ENCODE data around the gene SKAP2. TPM values are rescaled to one million over a fixed set of nuclear protein-coding genes. Genes with fewer than 3 reads are reported as not detected.

SKAP2 gene
- polyA plus RNA-seq, 1 of the 3 experiments (the other 2 are of a cell fraction) = 0.69 TPM

DNA sequence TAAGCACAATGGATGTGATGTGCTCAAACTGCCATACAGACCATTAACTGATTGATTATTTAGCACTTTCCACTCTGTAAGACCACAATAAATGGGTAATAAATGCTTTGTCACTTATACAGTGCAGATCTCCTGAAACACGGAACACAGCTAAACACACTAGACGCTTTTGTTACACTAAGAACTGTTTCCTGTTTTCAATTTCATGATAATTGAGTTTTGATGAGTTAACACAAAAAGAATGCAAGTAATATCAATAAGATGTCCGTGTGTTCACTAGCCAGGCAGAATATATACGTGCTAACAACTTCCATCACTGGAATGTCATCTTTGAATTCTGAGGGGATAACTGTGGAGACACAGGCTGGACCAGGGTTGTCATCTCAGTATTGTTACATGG is 178.8 kb downstream of the SKAP2 start:
- H3K9me3 ChIP-seq = no peaks in the 10 kb centered on the region
- H3K79me2 ChIP-seq (ENCODE audit: insufficient read depth) = no peaks in the 10 kb centered on the region
- no peak overlapping the region for H3K27ac ChIP-seq (ENCODE audit: low read depth in 2 of 2, low read length in 1 of 2)
- H3K9me2 ChIP-seq = no peaks in the 10 kb centered on the region
- 17% methylated on average over 4 of the region's 4 CpGs for WGBS (ENCODE audit: low lambda C conversion rate)
- H3F3A ChIP-seq (replicated peaks; ENCODE audit: insufficient read depth) = no peaks in the 10 kb centered on the region
- H3K9ac ChIP-seq = no peak overlapping the region
- H4K20me1 ChIP-seq (ENCODE audit: insufficient read depth) = no peaks in the 10 kb centered on the region
- H3K27me3 ChIP-seq (ENCODE audit: insufficient read depth) = peaks cover 9% of the 10 kb centered on the region
- no peak overlapping the region for H3K4me3 ChIP-seq (ENCODE audit: low read depth in 2 of 2, low read length in 1 of 2)
- H3K4me1 ChIP-seq (ENCODE audit: control insufficient read depth in 1 of 2, insufficient read depth in 2 of 2, low read depth in 1 of 2, low read length in 1 of 2) = peaks cover 0 to 5% of the 10 kb centered on the region in 2 experiments; a peak in 2 of 4 replicates
- no peaks in the 10 kb centered on the region for H3K36me3 ChIP-seq (replicated peaks in 1 of 2; ENCODE audit: control insufficient read depth in 1 of 2, insufficient read depth in 2 of 2, low read length in 1 of 2)
- ChIA-PET CTCF (interaction anchor here (1.2 kb wide), 1 partner anchor 163 kb away, joined by 3 read pairs; no protein-coding TSS in a partner anchor), POLR2A (no interaction called here)
- no peak for DNase-seq
- H3K4me2 ChIP-seq = no peak overlapping the region
- TF ChIP-seq, protein P1, sequence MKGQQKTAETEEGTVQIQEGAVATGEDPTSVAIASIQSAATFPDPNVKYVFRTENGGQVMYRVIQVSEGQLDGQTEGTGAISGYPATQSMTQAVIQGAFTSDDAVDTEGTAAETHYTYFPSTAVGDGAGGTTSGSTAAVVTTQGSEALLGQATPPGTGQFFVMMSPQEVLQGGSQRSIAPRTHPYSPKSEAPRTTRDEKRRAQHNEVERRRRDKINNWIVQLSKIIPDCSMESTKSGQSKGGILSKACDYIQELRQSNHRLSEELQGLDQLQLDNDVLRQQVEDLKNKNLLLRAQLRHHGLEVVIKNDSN (IDR thresholded peaks at IDR 0.05; ENCODE audit: borderline replicate concordance, low read depth) = no peak
- no peak for TF ChIP-seq TEAD4 (IDR thresholded peaks at IDR 0.05; ENCODE audit: borderline replicate concordance, insufficient read depth)
- TF ChIP-seq YY1 (IDR thresholded peaks at IDR 0.05; ENCODE audit: low read depth) = no peak
- no peak for TF ChIP-seq GATA2 (CRISPR knock-in tag; IDR thresholded peaks at IDR 0.05)
- no peak for TF ChIP-seq NRF1 (IDR thresholded peaks at IDR 0.05; ENCODE audit: low read depth, low read length)
- TF ChIP-seq FOXM1 (IDR thresholded peaks at IDR 0.05; ENCODE audit: low read depth) = no peak
- no peak for TF ChIP-seq RXRA (IDR thresholded peaks at IDR 0.05; ENCODE audit: borderline replicate concordance, low read depth)
- TF ChIP-seq SMC3 (IDR thresholded peaks at IDR 0.05; ENCODE audit: low read depth, low read length) = no peak
- TF ChIP-seq RAD21 (IDR thresholded peaks at IDR 0.05; ENCODE audit: low read length) = no peak
- TF ChIP-seq MXI1 (IDR thresholded peaks at IDR 0.05; ENCODE audit: low read depth, low read length) = no peak
- no peak for TF ChIP-seq RCOR1 (IDR thresholded peaks at IDR 0.05; ENCODE audit: low read length)
- TF ChIP-seq, protein P2, sequence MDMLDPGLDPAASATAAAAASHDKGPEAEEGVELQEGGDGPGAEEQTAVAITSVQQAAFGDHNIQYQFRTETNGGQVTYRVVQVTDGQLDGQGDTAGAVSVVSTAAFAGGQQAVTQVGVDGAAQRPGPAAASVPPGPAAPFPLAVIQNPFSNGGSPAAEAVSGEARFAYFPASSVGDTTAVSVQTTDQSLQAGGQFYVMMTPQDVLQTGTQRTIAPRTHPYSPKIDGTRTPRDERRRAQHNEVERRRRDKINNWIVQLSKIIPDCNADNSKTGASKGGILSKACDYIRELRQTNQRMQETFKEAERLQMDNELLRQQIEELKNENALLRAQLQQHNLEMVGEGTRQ (IDR thresholded peaks at IDR 0.05; ENCODE audit: borderline replicate concordance, low read depth, low read length) = no peak
- H2AFZ ChIP-seq (ENCODE audit: low read depth) = no peak overlapping the region

DNA sequence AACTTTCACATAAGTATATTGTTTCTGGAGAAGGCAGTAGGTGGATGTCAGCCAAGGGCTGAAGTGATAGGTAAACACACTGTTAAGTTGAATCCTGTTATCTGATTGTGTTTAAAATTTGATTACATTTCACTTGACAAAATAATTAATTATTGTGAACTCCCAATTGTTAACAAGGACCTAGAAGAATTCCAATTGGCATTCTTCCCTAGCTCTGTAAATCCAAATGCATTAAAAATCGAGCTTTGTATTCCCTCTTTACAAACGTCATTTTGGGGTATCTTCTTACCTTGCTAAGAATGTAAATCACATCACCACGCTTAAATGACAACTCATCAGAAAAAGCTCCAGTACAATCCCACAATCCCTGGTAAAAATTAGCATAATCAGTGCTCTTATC is 179.9 kb downstream of the SKAP2 start:
- no peak overlapping the region for H3K4me3 ChIP-seq (ENCODE audit: low read depth in 2 of 2, low read length in 1 of 2)
- no peak overlapping the region for H3K27ac ChIP-seq (ENCODE audit: low read depth in 2 of 2, low read length in 1 of 2)
- H3F3A ChIP-seq (replicated peaks; ENCODE audit: insufficient read depth) = no peaks in the 10 kb centered on the region
- peaks cover 0 to 3% of the 10 kb centered on the region in 2 experiments; a peak in 2 of 4 replicates for H3K4me1 ChIP-seq (ENCODE audit: control insufficient read depth in 1 of 2, insufficient read depth in 2 of 2, low read depth in 1 of 2, low read length in 1 of 2)
- peaks cover 9% of the 10 kb centered on the region for H3K27me3 ChIP-seq (ENCODE audit: insufficient read depth)
- H3K9me2 ChIP-seq = no peaks in the 10 kb centered on the region
- DNase-seq = no peak
- no peaks in the 10 kb centered on the region for H3K79me2 ChIP-seq (ENCODE audit: insufficient read depth)
- H4K20me1 ChIP-seq (ENCODE audit: insufficient read depth) = no peaks in the 10 kb centered on the region
- H3K9me3 ChIP-seq = no peaks in the 10 kb centered on the region
- H3K4me2 ChIP-seq = no peak overlapping the region
- no peak overlapping the region for H3K9ac ChIP-seq
- H2AFZ ChIP-seq (ENCODE audit: low read depth) = no peak overlapping the region
- no peaks in the 10 kb centered on the region for H3K36me3 ChIP-seq (replicated peaks in 1 of 2; ENCODE audit: control insufficient read depth in 1 of 2, insufficient read depth in 2 of 2, low read length in 1 of 2)
- ChIA-PET POLR2A (no interaction called here), CTCF (interaction anchor here (0.6 to 6.3 kb wide), 3 partner anchors 18 to 127 kb away, joined by 3 to 70 read pairs (median 3); no protein-coding TSS in a partner anchor)
- no peak for TF ChIP-seq RFX5 (IDR thresholded peaks at IDR 0.05; ENCODE audit: low read length)
- no peak for TF ChIP-seq FOSL2 (IDR thresholded peaks at IDR 0.05; ENCODE audit: borderline replicate concordance, low read depth)
- TF ChIP-seq EP300 (IDR thresholded peaks at IDR 0.05; ENCODE audit: borderline replicate concordance in 1 of 2, low read depth in 1 of 2, low read length in 1 of 2) = no peak
- 27% methylated on average over 3 of the region's 3 CpGs for WGBS (ENCODE audit: low lambda C conversion rate)
